ENCODE measurements around the gene SH3BGRL3.
"Not testable (repeated sequence)": the region's sequence is repeated elsewhere in the genome, so short reads cannot be mapped to it uniquely, and the experiment has no call there.

Gene SH3BGRL3

DNA sequence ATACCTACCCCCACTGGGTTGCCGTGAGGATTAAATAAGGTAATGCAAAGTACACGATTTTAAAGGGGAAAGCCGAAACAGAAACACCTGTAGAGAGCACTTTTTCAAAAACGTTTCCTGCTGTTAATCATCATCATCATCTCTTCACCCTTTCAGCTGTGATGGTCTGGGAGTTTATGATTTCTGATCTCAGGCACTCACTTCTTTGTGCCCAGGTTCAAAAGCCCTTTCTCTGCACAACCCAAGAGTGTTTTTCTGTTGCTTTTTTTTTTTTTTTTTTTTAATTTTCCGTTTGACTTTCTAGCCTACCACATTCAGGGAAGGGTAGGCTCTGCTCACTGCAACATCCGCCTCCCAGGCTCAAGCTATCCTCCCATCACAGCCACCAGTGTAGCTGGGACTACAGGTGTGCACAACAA is 27.5 kb downstream of the SH3BGRL3 start:
- no peak for DNase-seq (ENCODE audit: low read depth)
- no peak overlapping the region for H3K4me3 ChIP-seq (ENCODE audit: low read depth, low read length)

DNA sequence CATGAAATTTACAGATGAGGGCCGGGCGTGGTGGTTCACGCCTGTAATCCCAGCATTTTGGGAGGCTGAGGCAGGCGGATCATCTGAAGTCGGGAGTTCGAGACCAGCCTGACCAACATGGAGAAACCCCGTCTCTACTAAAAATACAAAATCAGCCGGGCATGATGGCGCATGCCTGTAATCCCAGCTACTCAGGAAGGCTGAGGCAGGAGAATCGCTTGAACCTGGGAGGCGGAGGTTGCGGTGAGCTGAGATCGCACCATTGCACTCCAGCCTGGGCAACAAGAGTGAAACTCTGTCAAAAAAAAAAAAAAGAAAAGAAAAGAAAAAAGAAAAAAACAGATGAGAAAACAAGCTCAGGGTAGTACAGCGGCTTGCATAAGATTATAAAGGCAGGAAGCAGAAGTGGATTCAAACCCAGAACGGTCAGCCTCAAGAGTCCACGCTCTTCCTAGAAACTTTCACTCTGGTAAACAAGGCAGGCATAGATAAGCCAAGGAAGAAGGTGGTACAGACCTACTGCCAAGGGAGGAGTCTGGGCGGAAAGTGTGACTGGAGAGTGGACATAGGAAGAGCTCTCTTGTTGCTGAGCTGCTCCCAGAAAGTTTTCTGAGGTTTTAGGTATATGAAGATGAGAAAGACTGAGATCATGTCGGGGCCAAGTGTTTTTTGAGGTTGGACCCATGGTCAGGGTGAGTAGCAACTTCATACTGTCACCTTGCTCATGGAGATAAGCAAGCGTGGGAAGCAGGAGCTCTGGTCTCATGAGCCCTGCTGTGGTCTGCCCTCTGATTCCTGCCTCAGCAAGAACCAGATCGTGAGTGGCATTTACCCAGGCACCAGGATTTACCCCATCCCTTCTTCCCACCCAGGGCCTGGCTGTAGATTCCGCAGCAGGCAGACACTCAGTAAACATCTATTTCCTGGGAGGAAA is 28.3 kb downstream of the SH3BGRL3 start:
- DNase-seq (ENCODE audit: low read depth); H3K4me3 ChIP-seq (ENCODE audit: low read depth, low read length): not testable (repeated sequence)

- H3K4me3 ChIP-seq (ENCODE audit: low read depth, low read length): no peak overlapping the region
- no peak for DNase-seq (ENCODE audit: low read depth)
Measured at GRCh38 chr1:26314501-26314900, 34.6 kb downstream of the SH3BGRL3 start.

DNA sequence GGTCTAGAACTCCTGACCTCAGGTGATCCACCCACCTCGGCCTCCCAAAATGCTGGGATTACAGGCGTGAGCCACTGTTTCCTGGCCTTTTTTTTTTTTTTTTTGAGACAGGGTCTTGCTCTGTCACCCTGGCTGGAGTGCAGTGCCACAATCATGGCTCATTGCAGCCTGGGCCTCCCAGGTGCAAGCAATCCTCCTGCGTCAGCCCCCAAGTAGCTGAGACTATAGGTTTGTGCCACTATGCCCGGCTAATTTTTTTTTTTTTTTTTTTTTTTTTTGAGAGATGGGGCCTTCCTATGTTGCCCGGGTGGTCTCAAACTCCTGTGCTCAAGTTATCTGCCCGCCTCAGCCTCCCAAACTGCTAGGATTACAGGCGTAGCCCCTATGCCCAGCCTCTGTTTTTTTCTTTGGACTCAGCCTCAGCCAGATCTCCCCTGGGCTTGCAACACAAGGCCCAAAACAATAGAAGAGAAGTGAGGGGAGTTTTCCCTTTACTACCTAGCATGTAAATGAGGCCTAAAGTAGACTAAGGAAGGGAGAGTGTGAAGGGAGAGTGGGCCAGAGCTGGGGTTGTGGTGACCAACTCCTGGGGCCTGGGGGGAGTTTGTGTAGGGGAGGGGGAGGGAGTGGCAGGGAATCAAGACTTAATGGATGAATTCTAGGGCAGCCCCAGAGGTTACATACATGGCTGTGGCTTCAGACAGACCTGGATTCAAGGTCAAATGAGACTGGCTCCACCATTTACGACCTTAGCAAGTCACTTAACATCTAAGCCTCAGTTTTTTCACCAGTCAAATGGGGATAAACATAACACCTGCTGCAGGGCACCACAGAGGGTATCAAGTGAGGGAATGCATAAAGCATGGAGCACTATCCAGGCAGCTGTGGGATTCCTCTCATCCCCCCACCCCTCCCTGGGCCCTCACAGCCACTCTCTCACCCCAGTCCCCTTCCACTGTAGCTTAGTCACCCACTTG is 36.3 kb downstream of the SH3BGRL3 start:
- no peak for DNase-seq (ENCODE audit: low read depth)
- H3K4me3 ChIP-seq (ENCODE audit: low read depth, low read length): no peak overlapping the region

- DNase-seq (ENCODE audit: low read depth): no peak
- no peak overlapping the region for H3K4me3 ChIP-seq (ENCODE audit: low read depth, low read length)
Measured at GRCh38 chr1:26317146-26317545, 37.3 kb downstream of the SH3BGRL3 start.

DNA sequence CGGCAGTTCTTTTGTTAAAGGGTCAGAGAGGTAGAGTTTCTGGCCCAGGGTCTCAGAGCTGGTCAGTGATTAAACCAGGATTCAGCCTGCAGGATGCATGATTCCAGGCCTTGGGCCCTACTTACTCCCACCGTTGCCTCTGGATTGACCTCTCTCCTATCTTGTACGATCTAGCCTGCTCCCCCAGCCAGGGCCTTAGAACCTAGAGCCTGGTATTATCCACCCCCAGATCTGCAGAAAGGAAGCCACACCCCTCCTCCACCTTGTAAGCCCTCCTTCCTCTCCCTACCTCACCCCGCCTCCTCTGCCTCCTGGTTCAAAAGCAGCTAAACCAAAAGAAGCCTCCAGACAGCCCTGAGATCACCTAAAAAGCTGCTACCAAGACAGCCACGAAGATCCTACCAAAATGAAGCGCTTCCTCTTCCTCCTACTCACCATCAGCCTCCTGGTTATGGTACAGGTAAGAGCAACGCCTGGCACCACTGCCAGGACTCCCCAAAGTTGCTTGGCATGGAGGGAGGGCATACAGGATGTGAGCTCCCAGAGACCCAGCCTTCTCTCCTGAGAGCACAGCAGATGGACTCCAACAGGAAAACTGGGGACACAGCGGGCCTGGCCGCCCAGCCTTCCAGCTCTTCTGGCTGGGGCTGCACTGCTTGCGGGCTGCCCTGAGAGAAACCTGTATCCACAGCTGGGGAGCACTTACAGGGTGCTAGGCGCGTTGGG is 37.9 kb downstream of the SH3BGRL3 start, which contains the start of gene CD52:
TSS of gene CD52 (plus strand) at position 347 of the 726 bp plus-strand sequence. CDS start at position 407, 60 bp downstream.
- DNase-seq (ENCODE audit: low read depth): no peak
- H3K4me3 ChIP-seq (ENCODE audit: low read depth, low read length): no peak within 1 kb of the TSS

DNA sequence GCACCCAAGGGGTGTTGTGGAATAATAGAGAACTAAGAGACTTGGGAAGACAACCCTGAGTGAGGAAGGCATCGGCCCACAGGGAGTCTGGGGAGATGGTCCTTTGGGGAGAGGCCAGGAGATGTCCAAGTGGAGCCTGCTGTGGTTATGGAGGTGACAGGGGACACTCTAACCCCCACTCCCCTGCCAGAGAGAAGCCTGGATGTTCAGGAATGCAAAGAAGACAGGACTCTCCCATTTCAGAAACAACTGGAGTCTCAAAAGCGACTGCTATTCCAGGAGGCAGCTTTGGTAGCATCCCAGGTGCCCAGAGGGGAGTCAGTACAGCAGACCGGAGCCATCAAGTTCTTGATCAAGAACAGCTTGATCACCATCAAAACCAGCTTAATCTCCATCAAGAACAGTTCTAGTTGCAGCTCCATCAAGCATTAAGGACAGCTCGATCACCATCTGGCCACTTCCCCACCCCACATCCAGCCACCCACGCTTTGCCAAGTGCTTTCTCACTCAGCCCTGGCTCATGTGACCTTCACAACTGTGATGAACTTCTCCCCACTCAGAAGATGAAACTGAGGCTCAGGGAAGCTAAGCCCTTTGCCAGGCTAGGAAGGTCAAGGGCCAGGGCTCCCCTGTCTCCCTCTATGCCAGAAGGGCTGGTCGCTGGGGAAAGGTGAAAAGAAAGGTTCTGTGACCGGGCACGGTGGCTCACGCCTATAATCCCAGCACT is 38.6 kb downstream of the SH3BGRL3 start:
- no peak overlapping the region for H3K4me3 ChIP-seq (ENCODE audit: low read depth, low read length)
- DNase-seq (ENCODE audit: low read depth): no peak

DNA sequence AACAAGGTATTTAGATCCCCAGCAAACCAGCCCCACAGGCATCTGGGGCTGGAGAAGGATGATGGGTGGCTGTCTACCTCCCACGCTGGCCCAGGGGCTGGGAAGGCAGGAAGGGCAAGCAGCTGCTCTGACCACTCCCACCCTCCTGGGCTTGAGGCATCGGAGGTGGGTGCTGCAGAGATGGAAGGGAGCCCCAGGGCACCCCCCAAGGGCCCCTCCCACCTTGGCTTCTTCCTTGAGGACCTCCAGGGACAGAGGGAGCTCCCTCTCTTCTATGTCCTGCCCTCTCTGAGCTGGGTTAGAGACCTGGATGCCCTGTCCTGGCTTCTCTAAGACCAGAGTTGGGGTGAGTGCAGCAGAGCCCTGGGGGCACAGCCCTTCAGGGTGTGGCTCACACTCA is 41.0 kb downstream of the SH3BGRL3 start:
- no peak overlapping the region for H3K4me3 ChIP-seq (ENCODE audit: low read depth, low read length)
- DNase-seq (ENCODE audit: low read depth): no peak

DNA sequence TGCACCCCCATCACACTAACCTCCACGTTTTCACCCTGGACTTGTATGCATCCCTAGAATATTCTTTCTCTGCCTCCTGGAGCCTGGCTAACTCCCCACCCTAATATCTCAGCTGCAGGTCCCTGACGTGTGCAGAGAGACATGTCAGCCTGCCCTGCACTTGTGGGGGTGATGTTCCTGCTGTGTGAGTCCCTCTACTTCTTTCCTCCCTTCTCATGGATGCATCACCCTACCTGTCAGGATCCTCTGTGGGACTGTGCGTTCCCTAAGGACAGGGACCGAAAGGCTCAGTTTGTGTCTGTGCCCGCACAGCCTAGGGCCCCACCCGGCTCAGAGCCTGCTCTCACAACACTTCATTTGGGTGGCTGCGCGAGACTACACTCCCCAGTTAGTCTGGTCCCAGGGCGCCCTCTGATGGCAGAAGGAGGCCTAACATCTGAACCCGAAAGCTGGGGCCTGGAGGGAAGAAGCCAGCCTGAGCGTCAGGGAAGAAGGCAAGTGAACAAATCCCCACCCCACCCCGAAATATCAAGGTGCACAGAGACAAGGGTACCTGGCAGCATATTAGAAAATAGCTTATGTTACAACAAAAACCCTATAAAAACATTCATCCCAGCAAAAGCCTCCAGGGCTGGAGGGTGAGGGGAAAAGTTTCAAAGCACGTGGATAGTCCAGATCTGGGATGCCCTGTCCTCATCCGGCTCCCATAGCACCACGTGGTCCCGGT is 41.6 kb downstream of the SH3BGRL3 start:
- DNase-seq (ENCODE audit: low read depth): peak; percentile 32
- H3K4me3 ChIP-seq (ENCODE audit: low read depth, low read length): no peak overlapping the region

- DNase-seq (ENCODE audit: low read depth): no peak
Measured at GRCh38 chr1:26322042-26322331, 42.1 kb downstream of the SH3BGRL3 start.

DNA sequence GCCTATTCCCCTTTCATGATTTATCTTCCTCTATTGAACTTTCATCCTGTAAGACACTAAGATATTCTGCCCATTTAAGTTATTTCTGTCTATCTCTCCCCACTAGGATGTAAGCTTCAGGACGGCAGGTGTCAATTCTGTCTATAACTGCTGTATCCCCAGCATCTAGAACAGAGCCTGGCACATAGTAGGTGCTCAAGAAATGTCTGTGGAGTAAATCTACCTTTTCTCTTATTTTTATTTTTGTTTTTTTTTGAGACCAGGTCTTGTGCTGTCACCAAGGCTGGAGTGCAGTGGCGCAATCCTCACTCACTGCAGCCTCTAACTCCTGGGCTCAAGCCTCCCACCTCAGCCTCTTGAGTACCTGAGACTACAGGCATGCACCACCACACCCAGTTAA is 43.5 kb downstream of the SH3BGRL3 start:
- no peak for DNase-seq (ENCODE audit: low read depth)

More at GRCh38 chr1:26322042-26322331, 42.1 kb downstream of the SH3BGRL3 start:
- no peak overlapping the region for H3K4me3 ChIP-seq (ENCODE audit: low read depth, low read length)

DNA sequence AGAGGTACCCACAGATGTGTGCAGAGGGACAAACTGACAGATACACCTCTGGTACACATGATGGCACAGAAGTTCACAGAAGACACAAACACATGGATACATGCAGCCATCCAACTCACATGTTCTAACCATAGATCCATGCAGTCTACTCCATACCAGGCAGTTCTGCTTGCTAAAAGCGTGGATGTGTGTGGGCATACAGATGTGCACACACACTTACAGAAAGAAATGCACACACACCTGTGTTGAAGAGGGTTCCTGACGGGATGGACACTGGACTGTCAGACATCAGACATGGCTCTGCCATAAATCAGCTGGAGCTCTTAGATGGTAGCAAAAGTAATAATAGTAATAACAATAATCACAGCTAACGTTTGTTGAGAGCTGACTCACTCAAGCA is 44.7 kb downstream of the SH3BGRL3 start:
- no peak overlapping the region for H3K4me3 ChIP-seq (ENCODE audit: low read depth, low read length)
- no peak for DNase-seq (ENCODE audit: low read depth)

More for the DNA sequence above, 43.5 kb downstream of the SH3BGRL3 start:
- no peak overlapping the region for H3K4me3 ChIP-seq (ENCODE audit: low read depth, low read length)

GRCh38 chr1:26327956-26328362 is 48.1 kb downstream of the SH3BGRL3 start:
- DNase-seq (ENCODE audit: low read depth): no peak
- no peak overlapping the region for H3K4me3 ChIP-seq (ENCODE audit: low read depth, low read length)

DNA sequence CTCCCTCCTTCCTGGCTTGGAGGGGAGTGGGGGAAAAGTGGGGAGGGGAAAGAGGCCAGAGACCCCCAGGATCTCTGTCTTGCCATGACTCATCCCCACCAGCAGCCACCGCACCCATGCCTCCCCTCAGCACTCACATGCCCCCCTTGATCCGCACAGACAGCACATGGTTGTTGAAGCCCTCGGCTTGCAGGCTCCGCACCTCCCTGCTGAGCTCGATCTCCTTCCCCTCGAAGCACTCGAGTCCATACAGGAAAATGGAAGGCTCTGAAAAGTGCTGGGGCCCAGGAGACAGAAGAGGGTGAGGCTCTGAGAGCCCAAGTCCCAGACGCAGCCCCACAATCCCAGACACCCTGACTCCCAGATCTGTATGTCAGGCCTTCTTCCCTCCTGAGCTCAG is 48.7 kb downstream of the SH3BGRL3 start:
- H3K4me3 ChIP-seq (ENCODE audit: low read depth, low read length): no peak overlapping the region
- DNase-seq (ENCODE audit: low read depth): no peak

GRCh38 chr1:26329380-26329779 is 49.5 kb downstream of the SH3BGRL3 start:
- not testable (repeated sequence) for H3K4me3 ChIP-seq (ENCODE audit: low read depth, low read length); DNase-seq (ENCODE audit: low read depth)

- no peak for DNase-seq (ENCODE audit: low read depth)
Measured at GRCh38 chr1:26330276-26330675, 50.4 kb downstream of the SH3BGRL3 start.

More at GRCh38 chr1:26330276-26330675, 50.4 kb downstream of the SH3BGRL3 start:
- no peak overlapping the region for H3K4me3 ChIP-seq (ENCODE audit: low read depth, low read length)

Measured in skeletal muscle cell (primary cell).